IMR-90 (cell line): ENCODE measurements around the gene SPPL2A.

ENCODE experiments used
- CEBPB ChIP-seq: IDR thresholded peaks from 2 replicates; pipeline ENCODE4 v1.6.1; 2012; ENCODE audit warnings: low read depth, low read length, improper control_type of control experiment
- CTCF ChIP-seq: conservative IDR thresholded peaks from 2 replicates; pipeline ENCODE4 v1.5.1; 2012; ENCODE audit warnings: mild to moderate bottlenecking, low read depth, low read length, improper control_type of control experiment
- MAZ ChIP-seq: IDR thresholded peaks from 2 replicates; pipeline ENCODE4 v1.6.1; 2012; ENCODE audit warnings: low read depth, mild to moderate bottlenecking, low read length, improper control_type of control experiment, moderate library complexity, borderline replicate concordance
- POLR2A ChIP-seq: IDR thresholded peaks from 2 replicates; pipeline ENCODE4 v1.6.1; 2012; ENCODE audit warnings: mild to moderate bottlenecking, low read depth, low read length
- RAD21 ChIP-seq: IDR thresholded peaks from 2 replicates; pipeline ENCODE4 v1.6.1; 2012; ENCODE audit warnings: low read length, improper control_type of control experiment
- RCOR1 ChIP-seq: IDR thresholded peaks from 2 replicates; pipeline ENCODE4 v1.6.1; 2012; ENCODE audit warnings: mild to moderate bottlenecking, low read length, improper control_type of control experiment; ENCODE audit not compliant: insufficient replicate concordance
- RFX5 ChIP-seq: IDR thresholded peaks from 2 replicates; pipeline ENCODE4 v1.8.0; 2012; ENCODE audit warnings: low read depth, mild to moderate bottlenecking, low read length, moderate library complexity

- TF ChIP-seq RAD21 (no peak), CTCF (no peak), MAZ (no peak), RCOR1 (no peak), CEBPB (peak; percentile 57), POLR2A (no peak), RFX5 (no peak)
Measured at GRCh38 chr15:50786438-50786837, 20.9 kb upstream of the SPPL2A start.
